Right forelimb (tissue), 1 donor: ENCODE results near the gene TRIM2.

Experiments used
- DNase-seq: peaks from one replicate; pipeline ENCODE4 v3.0.0-alpha.2; 2018

The TRIM2 gene

DNA sequence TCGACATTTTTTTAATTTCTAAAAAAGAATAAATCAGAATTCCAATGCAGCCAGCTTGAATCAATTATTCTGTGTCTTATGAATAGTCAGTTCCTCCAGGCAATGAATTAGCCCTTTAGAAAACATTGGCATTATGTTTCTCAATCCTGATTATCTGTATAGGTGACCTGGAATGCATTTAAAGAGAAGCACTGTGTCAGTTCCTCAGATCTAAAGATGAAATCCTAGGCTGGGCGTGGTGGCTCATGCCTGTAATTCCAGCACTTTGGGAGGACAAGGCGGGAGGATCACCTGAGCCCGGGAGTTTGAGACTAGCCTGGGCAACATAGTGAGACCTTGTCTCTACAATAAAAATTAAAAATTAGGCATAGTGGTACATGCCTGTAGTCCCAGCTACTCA is 183.7 kb downstream of the TRIM2 start:
- no peak for DNase-seq
